AG09309 (cell line): ENCODE results near the gene HLA-B.

ENCODE experiments used
- DNase-seq: peaks from one replicate; pipeline ENCODE4 v3.0.0-alpha.2; 2010; ENCODE audit warnings: low read depth
- H3K4me3 ChIP-seq: 2 replicates; pipeline ENCODE4 v1.5.1; 2011; ENCODE audit warnings: mild to moderate bottlenecking, low read depth, low read length, moderate library complexity; ENCODE audit not compliant: control insufficient read depth
- TF ChIP-seq, protein P1 (sequence below): IDR thresholded peaks from 2 replicates; pipeline ENCODE4 v1.5.1; 2011; ENCODE audit warnings: mild to moderate bottlenecking, low read depth, low read length, inconsistent platforms; ENCODE audit not compliant: insufficient read depth, control insufficient read depth; ENCODE audit errors: missing control alignments

Gene HLA-B

GRCh38 chr6:31353384-31353945, 3.5 kb downstream of the HLA-B start:
- TF ChIP-seq, protein P1, sequence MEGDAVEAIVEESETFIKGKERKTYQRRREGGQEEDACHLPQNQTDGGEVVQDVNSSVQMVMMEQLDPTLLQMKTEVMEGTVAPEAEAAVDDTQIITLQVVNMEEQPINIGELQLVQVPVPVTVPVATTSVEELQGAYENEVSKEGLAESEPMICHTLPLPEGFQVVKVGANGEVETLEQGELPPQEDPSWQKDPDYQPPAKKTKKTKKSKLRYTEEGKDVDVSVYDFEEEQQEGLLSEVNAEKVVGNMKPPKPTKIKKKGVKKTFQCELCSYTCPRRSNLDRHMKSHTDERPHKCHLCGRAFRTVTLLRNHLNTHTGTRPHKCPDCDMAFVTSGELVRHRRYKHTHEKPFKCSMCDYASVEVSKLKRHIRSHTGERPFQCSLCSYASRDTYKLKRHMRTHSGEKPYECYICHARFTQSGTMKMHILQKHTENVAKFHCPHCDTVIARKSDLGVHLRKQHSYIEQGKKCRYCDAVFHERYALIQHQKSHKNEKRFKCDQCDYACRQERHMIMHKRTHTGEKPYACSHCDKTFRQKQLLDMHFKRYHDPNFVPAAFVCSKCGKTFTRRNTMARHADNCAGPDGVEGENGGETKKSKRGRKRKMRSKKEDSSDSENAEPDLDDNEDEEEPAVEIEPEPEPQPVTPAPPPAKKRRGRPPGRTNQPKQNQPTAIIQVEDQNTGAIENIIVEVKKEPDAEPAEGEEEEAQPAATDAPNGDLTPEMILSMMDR: no peak
- no peak overlapping the region for H3K4me3 ChIP-seq

GRCh38 chr6:31352683-31353383, 4.1 kb downstream of the HLA-B start:
- TF ChIP-seq, protein P1: no peak
- no peak for DNase-seq
- no peak overlapping the region for H3K4me3 ChIP-seq

More at GRCh38 chr6:31353384-31353945, 3.5 kb downstream of the HLA-B start:
- DNase-seq: no peak

DNA sequence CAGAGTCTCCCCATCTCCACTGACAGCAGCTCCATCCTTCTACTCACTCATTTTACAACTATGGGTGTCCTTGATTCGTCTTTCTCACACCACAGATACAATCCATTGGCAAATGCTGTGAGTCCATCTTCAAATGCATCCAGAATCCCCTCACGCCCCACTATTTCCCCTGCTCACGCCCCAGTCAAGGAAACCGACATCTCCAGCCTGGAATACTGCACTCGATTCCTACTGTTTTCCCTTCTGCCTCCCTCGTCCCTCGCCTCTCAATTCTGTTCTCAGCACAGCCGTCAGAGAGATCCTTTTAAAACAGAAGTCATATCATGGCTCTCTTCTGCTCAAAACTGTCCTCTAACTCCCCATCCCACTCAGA, 4.7 kb downstream of the HLA-B start:
- TF ChIP-seq, protein P1: no peak
- DNase-seq: no peak
- no peak overlapping the region for H3K4me3 ChIP-seq

- no peak for DNase-seq
- TF ChIP-seq, protein P1: no peak
- H3K4me3 ChIP-seq: no peak overlapping the region
Observed at GRCh38 chr6:31351401-31352309, 5.3 kb downstream of the HLA-B start.

GRCh38 chr6:31351033-31351380, 6.0 kb downstream of the HLA-B start:
- no peak overlapping the region for H3K4me3 ChIP-seq
- TF ChIP-seq, protein P1: no peak
- no peak for DNase-seq

- TF ChIP-seq, protein P1: no peak
- DNase-seq: no peak
- no peak overlapping the region for H3K4me3 ChIP-seq
Observed at GRCh38 chr6:31350196-31351032, 6.6 kb downstream of the HLA-B start.
